Measurements from ENCODE around the gene SAMHD1. TPM values are rescaled to one million over a fixed set of nuclear protein-coding genes. Genes with fewer than 3 reads are reported as not detected.
"Not testable (repeated sequence)": the region's sequence is repeated elsewhere in the genome, so short reads cannot be mapped to it uniquely, and the experiment has no call there.

The SAMHD1 gene
- total RNA-seq, 3 donors from 2014 or later (not counting 1 experiment from before 2014, with no cell fraction given) = 237 to 279 (median 270) TPM

GRCh38 chr20:36932476-36933426 is 18.8 kb downstream of the SAMHD1 start:
- H3K27ac Mint-ChIP-seq = peak overlapping the region; percentile 47 to 90
- H3K36me3 Mint-ChIP-seq = peaks cover 14% of the 10 kb centered on the region
- ATAC-seq = no peak
- H3K9me3 Mint-ChIP-seq = no peaks in the 10 kb centered on the region
- peaks cover 80% of the 10 kb centered on the region for H3K36me3 ChIP-seq (ENCODE audit: control insufficient read depth, insufficient read depth, low read length)
- H3K4me1 Mint-ChIP-seq = peaks cover 48 to 51% of the 10 kb centered on the region in 2 donors
- no peak for TF ChIP-seq CTCF (IDR thresholded peaks at IDR 0.05)
- DNase-seq = no peak
- no peaks in the 10 kb centered on the region for H3K27me3 ChIP-seq (ENCODE audit: control insufficient read depth, insufficient read depth, low read length)
- H3K9me3 ChIP-seq (ENCODE audit: control insufficient read depth, insufficient read depth, low read length) = no peaks in the 10 kb centered on the region
- intact Hi-C loops (cut with micrococcal nuclease) = loop anchor here (10.0 kb wide), 1 partner anchor 368 kb away; no protein-coding TSS in a partner anchor
- H3K4me1 ChIP-seq (ENCODE audit: control insufficient read depth, insufficient read depth, low read length) = peaks cover 53% of the 10 kb centered on the region
- no peak overlapping the region for H3K27ac ChIP-seq (ENCODE audit: low read length)
- H3K4me3 ChIP-seq (ENCODE audit: low read length) = no peak overlapping the region
- 88% methylated on average over 8 of the region's 11 CpGs for WGBS (ENCODE audit: insufficient coverage)
- H3K27me3 Mint-ChIP-seq (ENCODE audit: low read depth in 2 of 2) = no peaks in the 10 kb centered on the region
- H3K4me3 Mint-ChIP-seq = no peak overlapping the region

- H3K9me3 ChIP-seq (ENCODE audit: control insufficient read depth, insufficient read depth, low read length); H3K4me3 Mint-ChIP-seq; H3K27me3 Mint-ChIP-seq (ENCODE audit: low read depth in 2 of 2); H3K4me3 ChIP-seq (ENCODE audit: low read length); H3K9me3 Mint-ChIP-seq; H3K27me3 ChIP-seq (ENCODE audit: control insufficient read depth, insufficient read depth, low read length); DNase-seq; ATAC-seq: not testable (repeated sequence)
- peak overlapping the region; percentile 75 for H3K27ac ChIP-seq (ENCODE audit: low read length)
- 92% methylated on average over 10 of the region's 12 CpGs for WGBS (ENCODE audit: insufficient coverage)
- peaks cover 51% of the 10 kb centered on the region for H3K4me1 ChIP-seq (ENCODE audit: control insufficient read depth, insufficient read depth, low read length)
- peaks cover 80% of the 10 kb centered on the region for H3K36me3 ChIP-seq (ENCODE audit: control insufficient read depth, insufficient read depth, low read length)
- peaks cover 11% of the 10 kb centered on the region for H3K36me3 Mint-ChIP-seq
- intact Hi-C loops (cut with micrococcal nuclease) = loop anchor here (10.0 kb wide), 1 partner anchor 367 kb away; no protein-coding TSS in a partner anchor
- H3K4me1 Mint-ChIP-seq = peaks cover 44 to 47% of the 10 kb centered on the region in 2 donors
- peak overlapping the region; percentile 90 to 94 for H3K27ac Mint-ChIP-seq
Measured at GRCh38 chr20:36932067-36932466, 19.4 kb downstream of the SAMHD1 start.

- Mint-ChIP-seq H3K36me3 (peaks cover 18% of the 10 kb centered on the region), H3K4me1 (peaks cover 41 to 46% of the 10 kb centered on the region in 2 donors), H3K4me3 (peak overlapping the region; percentile 81), H3K27ac (peak overlapping the region; percentile 90 to 94), H3K27me3 (ENCODE audit: low read depth in 2 of 2) (no peaks in the 10 kb centered on the region), H3K9me3 (no peaks in the 10 kb centered on the region)
- H3K27ac ChIP-seq (ENCODE audit: low read length) = peak overlapping the region; percentile 75
- no peak for TF ChIP-seq CTCF (IDR thresholded peaks at IDR 0.05)
- peaks cover 85% of the 10 kb centered on the region for H3K36me3 ChIP-seq (ENCODE audit: control insufficient read depth, insufficient read depth, low read length)
- peaks cover 35% of the 10 kb centered on the region for H3K4me1 ChIP-seq (ENCODE audit: control insufficient read depth, insufficient read depth, low read length)
- WGBS (ENCODE audit: insufficient coverage) = 97% methylated on average over 4 of the region's 6 CpGs
- intact Hi-C loops (cut with micrococcal nuclease) = loop anchor here (10.0 kb wide), 1 partner anchor 365 kb away; no protein-coding TSS in a partner anchor
- no peak for ATAC-seq
- no peak for DNase-seq
- no peaks in the 10 kb centered on the region for H3K27me3 ChIP-seq (ENCODE audit: control insufficient read depth, insufficient read depth, low read length)
- no peak overlapping the region for H3K4me3 ChIP-seq (ENCODE audit: low read length)
- H3K9me3 ChIP-seq (ENCODE audit: control insufficient read depth, insufficient read depth, low read length) = no peaks in the 10 kb centered on the region
Measured at GRCh38 chr20:36929691-36930090, 21.8 kb downstream of the SAMHD1 start.

GRCh38 chr20:36929290-36929689 is 22.2 kb downstream of the SAMHD1 start:
- ATAC-seq (no peak), DNase-seq (no peak)
- peak overlapping the region; percentile 44 for H3K27ac ChIP-seq (ENCODE audit: low read length)
- TF ChIP-seq CTCF (IDR thresholded peaks at IDR 0.05) = no peak
- no peak overlapping the region for H3K4me3 ChIP-seq (ENCODE audit: low read length)
- Mint-ChIP-seq H3K27me3 (ENCODE audit: low read depth in 2 of 2) (no peaks in the 10 kb centered on the region), H3K4me3 (peak overlapping the region; percentile 59), H3K27ac (peak overlapping the region; percentile 90 to 94), H3K36me3 (peaks cover 18% of the 10 kb centered on the region), H3K9me3 (no peaks in the 10 kb centered on the region), H3K4me1 (peaks cover 41 to 44% of the 10 kb centered on the region in 2 donors)
- H3K27me3 ChIP-seq (ENCODE audit: control insufficient read depth, insufficient read depth, low read length) = no peaks in the 10 kb centered on the region
- H3K9me3 ChIP-seq (ENCODE audit: control insufficient read depth, insufficient read depth, low read length) = no peaks in the 10 kb centered on the region
- peaks cover 86% of the 10 kb centered on the region for H3K36me3 ChIP-seq (ENCODE audit: control insufficient read depth, insufficient read depth, low read length)
- WGBS (ENCODE audit: insufficient coverage) = 94% methylated on average over 6 of the region's 6 CpGs
- peaks cover 35% of the 10 kb centered on the region for H3K4me1 ChIP-seq (ENCODE audit: control insufficient read depth, insufficient read depth, low read length)
- intact Hi-C loops (cut with micrococcal nuclease) = no loop called here

Data from natural killer cell (primary cell).